Thyroid gland (tissue), 4 donors: ENCODE results near the gene ABHD5. TPM values are rescaled to one million over a fixed set of nuclear protein-coding genes. Genes with fewer than 3 reads are reported as not detected.

Experiments used
- DNase-seq, 2 donors: peaks; one replicate each; pipeline ENCODE4 v3.0.0-alpha.2; 2019
- H3K27ac ChIP-seq, 3 donors: fragments of 200-600 bp; sonication (generic); 1 replicate in 2 of 3; 2 replicates in 1 of 3; pipeline ENCODE4 v1.5.1; 2016 to 2019; ENCODE audit warnings: mild to moderate bottlenecking in 1 of 3, moderate library complexity in 1 of 3
- H3K27me3 ChIP-seq: fragments of 200-600 bp; sonication (generic); one replicate; pipeline ENCODE4 v1.5.1; 2019
- H3K36me3 ChIP-seq, 2 donors: fragments of 200-600 bp; sonication (generic); one replicate each; pipeline ENCODE4 v1.5.1; 2016 to 2019
- H3K4me1 ChIP-seq, 2 donors: fragments of 200-600 bp; sonication (generic); one replicate each; pipeline ENCODE4 v1.5.1; 2017 to 2019
- H3K4me3 ChIP-seq, 3 donors: fragments of 200-600 bp; sonication (generic); replicated peaks in 1 of 3; 1 replicate in 2 of 3; 2 replicates in 1 of 3; pipeline ENCODE4 v1.5.1; 2016; ENCODE audit warnings: mild to moderate bottlenecking in 1 of 3
- H3K9me3 ChIP-seq: fragments of 200-600 bp; sonication (generic); one replicate; pipeline ENCODE4 v1.5.1; 2017
- CTCF ChIP-seq, 6 experiments: fragments of 200-600 bp in 3 of 6; fragments of 450-650 bp in 3 of 6; sonication (generic) in 3 of 6; IDR thresholded peaks; one replicate each; pipeline ENCODE4 v1.5.1; 2016 to 2019; ENCODE audit warnings: antibody characterized with exemption in 6 of 6, mild to moderate bottlenecking in 2 of 6, inconsistent platforms in 1 of 6, moderate library complexity in 1 of 6
- POLR2A ChIP-seq, 2 donors: fragments of 450-650 bp; IDR thresholded peaks; one replicate each; pipeline ENCODE4 v1.6.1; 2017; ENCODE audit warnings: antibody characterized with exemption in 2 of 2, mild to moderate bottlenecking in 2 of 2, moderate library complexity in 1 of 2
- WGBS, 2 donors: methylation state at CpG; one replicate each; pipeline ENCODE4 v1.1.5; 2017; 5-methylcytosine and 5-hydroxymethylcytosine counted together
- intact Hi-C: fragments of 100-400 bp; cut with DNase I; formaldehyde crosslinking; loops from one replicate; pipeline ENCODE4 v1.15.1; 2023
- total RNA-seq, 4 donors: library from RNA; depleted of rRNA; stranded (reverse); fragments of >200 nt; gene quantifications; one replicate each; pipeline ENCODE4 v1.2.3, GENCODE V29; 2016

Gene ABHD5
- total RNA-seq, 4 donors from 2014 or later, result 33.1 to 45.4 (median 36.6) TPM

DNA sequence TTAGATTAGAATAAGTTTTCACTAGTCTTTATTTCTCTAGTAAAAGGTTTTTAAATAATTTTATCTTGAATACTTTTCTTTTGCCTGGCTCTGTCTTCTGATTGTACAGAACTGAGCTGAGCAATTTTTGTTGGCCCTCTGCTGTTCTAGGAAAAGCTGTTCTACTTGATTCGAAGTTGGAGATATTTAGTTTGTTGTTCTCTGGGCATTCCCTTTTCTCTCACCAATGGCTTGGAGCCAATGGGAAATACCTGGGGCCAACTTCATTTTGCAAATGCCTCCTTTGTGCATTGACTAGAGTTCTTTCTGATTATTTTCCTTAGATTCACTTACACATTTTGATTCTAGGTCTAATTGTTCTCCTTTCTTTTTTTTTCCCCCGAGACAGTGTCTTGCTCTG lies 16.5 kb downstream of the ABHD5 start:
- Histone ChIP-seq H3K36me3 (peaks cover 8 to 9% of the 10 kb centered on the region in 2 donors), H3K27me3 (no peaks in the 10 kb centered on the region), H3K4me1 (peaks cover 0 to 16% of the 10 kb centered on the region in 2 donors), H3K9me3 (no peaks in the 10 kb centered on the region), H3K4me3 (no peak overlapping the region), H3K27ac (no peak overlapping the region)
- WGBS, 2 donors, result 56 to 57% methylated on average over 2 of the region's 2 CpGs
- DNase-seq, result peak in 1 of 2 donors; percentile 36
- peak in 1 of 6 experiments; percentile 18 for TF ChIP-seq CTCF (IDR thresholded peaks at IDR 0.05)
- TF ChIP-seq POLR2A (IDR thresholded peaks at IDR 0.05), result no peak
- intact Hi-C loops, result no loop called here

DNA sequence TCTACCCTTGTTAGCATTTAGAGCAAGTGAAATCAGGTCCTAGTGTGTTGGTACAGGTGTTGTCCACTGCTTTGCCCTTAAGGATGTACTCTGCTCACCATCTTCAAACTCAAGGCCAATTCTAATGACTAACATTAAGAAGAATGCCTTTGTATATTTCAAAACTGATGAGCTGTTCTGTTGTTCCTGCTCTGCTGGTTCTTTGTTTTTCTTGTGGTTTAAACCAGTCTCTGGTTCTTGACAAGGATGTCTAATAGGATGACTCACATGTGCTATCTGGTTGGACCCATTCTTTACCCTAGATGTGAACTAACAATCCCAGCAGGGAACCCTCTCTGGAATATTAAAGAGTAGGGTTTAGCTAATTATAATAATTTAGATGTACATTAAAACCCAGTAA lies 17.3 kb downstream of the ABHD5 start:
- TF ChIP-seq POLR2A (IDR thresholded peaks at IDR 0.05) (no peak), CTCF (IDR thresholded peaks at IDR 0.05) (no peak)
- H3K4me1 ChIP-seq, result peaks cover 0 to 16% of the 10 kb centered on the region in 2 donors
- H3K4me3 ChIP-seq, result no peak overlapping the region
- DNase-seq, result no peak
- H3K27me3 ChIP-seq, result no peaks in the 10 kb centered on the region
- H3K36me3 ChIP-seq, result peaks cover 14 to 16% of the 10 kb centered on the region in 2 donors
- H3K9me3 ChIP-seq, result no peaks in the 10 kb centered on the region
- H3K27ac ChIP-seq, result no peak overlapping the region
- intact Hi-C loops, result no loop called here

DNA sequence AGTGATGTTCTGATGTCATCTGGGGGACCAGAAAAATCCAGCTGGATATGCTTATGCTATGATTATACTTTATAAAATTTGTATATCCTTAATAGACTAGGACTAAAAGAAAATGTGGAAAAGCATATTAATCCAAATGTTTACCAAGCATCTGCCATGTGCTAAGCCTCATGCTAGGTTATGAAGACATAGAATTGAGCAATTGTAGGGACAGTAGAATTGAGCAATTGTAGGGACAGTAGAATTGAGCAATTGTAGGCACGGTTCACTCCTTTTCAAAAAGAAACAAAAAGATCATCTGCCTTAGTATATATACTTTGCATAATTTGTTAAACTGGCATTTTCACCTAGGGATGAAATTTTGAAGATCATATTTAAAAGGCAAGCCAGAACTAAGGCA lies 18.3 kb downstream of the ABHD5 start:
- intact Hi-C loops, result no loop called here
- 85% methylated on average over 1 of the region's 1 CpG for WGBS, 2 donors
- Histone ChIP-seq H3K27ac (no peak overlapping the region), H3K4me1 (peaks cover 0 to 16% of the 10 kb centered on the region in 2 donors), H3K9me3 (no peaks in the 10 kb centered on the region), H3K36me3 (peaks cover 14 to 22% of the 10 kb centered on the region in 2 donors), H3K27me3 (no peaks in the 10 kb centered on the region), H3K4me3 (no peak overlapping the region)
- no peak for DNase-seq
- TF ChIP-seq POLR2A (IDR thresholded peaks at IDR 0.05) (no peak), CTCF (IDR thresholded peaks at IDR 0.05) (no peak)

- Histone ChIP-seq H3K4me3 (no peak overlapping the region), H3K4me1 (peaks cover 0 to 16% of the 10 kb centered on the region in 2 donors), H3K27ac (no peak overlapping the region), H3K36me3 (peaks cover 14 to 22% of the 10 kb centered on the region in 2 donors), H3K9me3 (no peaks in the 10 kb centered on the region), H3K27me3 (no peaks in the 10 kb centered on the region)
- intact Hi-C loops, result no loop called here
- TF ChIP-seq POLR2A (IDR thresholded peaks at IDR 0.05) (no peak), CTCF (IDR thresholded peaks at IDR 0.05) (no peak)
- no peak for DNase-seq
Observed at GRCh38 chr3:43710607-43711006, 19.9 kb downstream of the ABHD5 start.

DNA sequence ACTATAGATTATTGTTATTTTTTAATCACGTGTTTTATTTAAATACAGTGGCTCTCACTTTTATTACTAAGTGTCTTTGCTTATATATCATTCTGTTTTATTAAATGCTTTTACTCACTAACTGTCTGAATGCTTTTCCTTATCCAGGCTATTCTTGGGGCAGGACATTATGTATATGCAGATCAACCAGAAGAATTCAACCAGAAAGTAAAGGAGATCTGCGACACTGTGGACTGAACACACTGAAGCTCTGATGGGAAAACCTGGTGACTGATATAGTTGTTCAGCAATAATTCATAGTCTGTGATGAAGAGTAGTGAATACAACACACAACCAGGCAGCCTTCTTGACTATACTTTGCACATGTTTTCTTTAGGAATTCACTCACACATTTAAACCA lies 27.6 kb downstream of the ABHD5 start:
- H3K36me3 ChIP-seq, result peaks cover 0 to 16% of the 10 kb centered on the region in 2 donors
- no peaks in the 10 kb centered on the region for H3K9me3 ChIP-seq
- no peak overlapping the region for H3K27ac ChIP-seq
- no peaks in the 10 kb centered on the region for H3K27me3 ChIP-seq
- DNase-seq, result no peak
- 99 to 100% methylated on average over 2 of the region's 2 CpGs for WGBS, 2 donors
- H3K4me1 ChIP-seq, result no peaks in the 10 kb centered on the region
- intact Hi-C loops, result no loop called here
- no peak overlapping the region for H3K4me3 ChIP-seq
- TF ChIP-seq POLR2A (IDR thresholded peaks at IDR 0.05) (no peak), CTCF (IDR thresholded peaks at IDR 0.05) (no peak)
